H1 (cell line): Measurements from ENCODE around the gene FBXO41. TPM values are rescaled to one million over a fixed set of nuclear protein-coding genes. Genes with fewer than 3 reads are reported as not detected.

Source experiments
- CHD2 ChIP-seq: IDR thresholded peaks from 2 replicates; pipeline ENCODE4 v1.6.1; 2012; ENCODE audit warnings: low read length, improper control_type of control experiment
- RNF2 ChIP-seq: fragments of 200-900, 300-1000 bp; sonication (generic); IDR thresholded peaks from 2 replicates; pipeline ENCODE4 v1.7.1; 2016; ENCODE audit warnings: borderline replicate concordance, low read depth, mild to moderate bottlenecking, antibody characterized with exemption, low read length; ENCODE audit not compliant: poor library complexity, severe bottlenecking; ENCODE audit errors: missing control alignments
- SIN3A ChIP-seq, 2 experiments: IDR thresholded peaks in 1 of 2; conservative IDR thresholded peaks in 1 of 2; 2 replicates each; pipeline ENCODE4 v1.6.1; 2011 to 2012; ENCODE audit warnings: low read length in 2 of 2, improper control_type of control experiment in 1 of 2, low read depth in 1 of 2, mild to moderate bottlenecking in 1 of 2
- polyA plus RNA-seq, 7 experiments: library from polyadenylated mRNA; depleted of rRNA in 3 of 7; stranded (reverse) in 5 of 7; unstranded in 2 of 7; fragments of >200 nt in 5 of 7; fragments of 200-250 nt in 2 of 7; gene quantifications; 1 replicate in 5 of 7; 2 replicates in 1 of 7; 4 replicates in 1 of 7; pipeline versions ENCODE4 v1.2.1 to v1.2.3, GENCODE V29; 2011 to 2013; ENCODE audit warnings: missing spikeins in 2 of 7, mixed read lengths in 2 of 7
- total RNA-seq: library from RNA; stranded (reverse); fragmentation: NEBNext Ultra II Directional; extraction: Animal tissue kit (Norgen Biotek cat#: 25700); gene quantifications from 2 replicates; pipeline ENCODE4 v1.2.1, GENCODE V29; 2021

Gene FBXO41
- total and polyA plus RNA-seq, 2 of the 8 experiments (the other 6 are each of a cell fraction or from before 2014, with no cell fraction given): 11.2 to 14.3 TPM

DNA sequence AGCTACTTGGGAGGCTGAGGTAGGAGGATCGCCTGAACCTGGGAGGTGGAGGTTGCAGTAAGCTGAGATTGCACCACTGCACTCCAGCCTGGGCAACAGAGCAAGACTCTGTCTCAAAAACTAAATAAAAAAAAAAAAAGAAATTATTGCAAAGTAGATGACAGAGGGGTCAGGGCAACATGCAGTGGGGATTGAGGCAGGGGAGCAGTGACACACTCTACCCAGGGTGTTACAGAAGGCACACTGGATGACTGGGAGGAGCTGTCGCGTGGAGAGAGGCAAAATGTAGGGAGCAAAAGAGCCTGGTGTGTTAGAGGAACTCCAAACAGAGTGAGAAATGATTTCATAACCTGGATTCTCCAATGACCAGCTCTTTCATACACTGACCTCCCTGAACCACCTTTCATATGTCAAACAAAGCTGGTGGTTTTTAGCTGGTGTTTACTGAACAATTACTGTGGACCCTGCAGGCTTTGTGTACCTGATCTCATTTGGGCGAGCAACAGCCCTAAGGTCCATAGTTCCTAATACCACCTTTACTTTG is 22.1 kb downstream of the FBXO41 start (continued):
- no peak for TF ChIP-seq SIN3A (conservative IDR thresholded peaks at IDR 0.05 in 1 of 2, IDR thresholded peaks at IDR 0.05 in 1 of 2; ENCODE audit: low read depth in 1 of 2, low read length in 2 of 2)
- no peak for TF ChIP-seq CHD2
- TF ChIP-seq RNF2: no peak
